Activated CD8-positive, alpha-beta memory T cell treated with anti-CD3 and anti-CD28 coated beads, Interleukin-2, amount 50 U/mL, for 1 hour (primary cell): ENCODE results near the gene EML1.

Experiments used
- DNase-seq: peaks from one replicate; pipeline ENCODE4 v3.0.0-alpha.2; 2020; ENCODE audit errors: extremely low read depth

The EML1 gene

DNA sequence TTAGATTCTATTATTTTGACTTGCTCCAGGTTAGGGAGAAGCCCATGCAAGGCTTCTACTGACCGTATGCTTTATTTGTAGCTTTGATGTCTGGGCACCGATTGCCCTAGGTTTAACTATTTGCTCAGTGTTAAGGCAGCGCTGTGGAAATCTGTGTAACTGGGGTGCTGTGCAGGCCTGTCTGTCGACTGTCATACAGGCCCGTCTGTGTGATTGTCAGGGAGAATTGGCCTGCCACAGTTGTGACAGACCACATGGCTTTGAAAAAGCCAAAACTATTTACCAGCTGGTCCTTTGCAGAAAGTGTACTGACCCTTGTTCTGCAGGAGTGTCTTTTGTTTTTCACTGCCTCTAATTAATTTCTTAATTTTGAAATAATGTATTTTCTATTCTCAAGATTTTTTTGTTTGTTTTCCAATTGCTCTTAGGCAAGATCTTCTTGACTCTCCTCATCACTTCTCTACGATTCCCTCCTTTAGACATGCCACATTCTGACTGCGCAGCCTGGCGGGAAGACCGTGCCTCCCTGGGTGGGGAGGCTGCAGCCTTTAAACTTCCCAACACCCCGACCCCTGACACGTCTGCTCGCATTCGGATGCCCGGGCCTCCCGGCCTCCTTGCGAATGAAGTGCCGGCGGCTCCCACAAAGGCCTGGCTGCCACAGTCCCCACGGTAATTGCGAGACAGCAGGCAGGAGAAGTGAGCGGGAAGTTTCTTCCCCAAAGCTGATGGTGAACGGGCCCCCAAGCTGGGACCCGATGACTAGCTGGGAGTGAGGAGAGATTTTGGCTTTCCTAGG is 173.0 kb downstream of the EML1 start:
- DNase-seq: no peak

DNA sequence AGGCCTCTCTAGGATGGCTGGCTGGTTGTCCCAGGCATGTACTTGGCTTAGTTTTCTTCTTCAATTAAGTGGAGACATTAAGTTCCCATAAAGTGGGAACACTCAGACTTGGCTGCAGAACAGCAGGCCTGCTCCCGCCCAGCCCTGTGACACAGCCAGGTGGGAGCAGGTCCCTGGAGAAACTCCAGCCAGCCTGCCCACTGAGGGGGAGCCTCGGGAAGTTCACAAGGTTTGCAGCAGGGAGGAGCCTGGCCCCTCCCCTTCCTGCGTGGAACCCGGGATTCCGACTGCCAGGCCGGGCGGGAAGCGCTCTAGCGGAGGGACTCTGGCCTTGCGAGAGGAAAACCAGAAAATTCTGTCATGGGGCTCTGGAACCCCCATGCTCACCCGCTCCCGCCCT is 173.7 kb downstream of the EML1 start:
- no peak for DNase-seq

DNA sequence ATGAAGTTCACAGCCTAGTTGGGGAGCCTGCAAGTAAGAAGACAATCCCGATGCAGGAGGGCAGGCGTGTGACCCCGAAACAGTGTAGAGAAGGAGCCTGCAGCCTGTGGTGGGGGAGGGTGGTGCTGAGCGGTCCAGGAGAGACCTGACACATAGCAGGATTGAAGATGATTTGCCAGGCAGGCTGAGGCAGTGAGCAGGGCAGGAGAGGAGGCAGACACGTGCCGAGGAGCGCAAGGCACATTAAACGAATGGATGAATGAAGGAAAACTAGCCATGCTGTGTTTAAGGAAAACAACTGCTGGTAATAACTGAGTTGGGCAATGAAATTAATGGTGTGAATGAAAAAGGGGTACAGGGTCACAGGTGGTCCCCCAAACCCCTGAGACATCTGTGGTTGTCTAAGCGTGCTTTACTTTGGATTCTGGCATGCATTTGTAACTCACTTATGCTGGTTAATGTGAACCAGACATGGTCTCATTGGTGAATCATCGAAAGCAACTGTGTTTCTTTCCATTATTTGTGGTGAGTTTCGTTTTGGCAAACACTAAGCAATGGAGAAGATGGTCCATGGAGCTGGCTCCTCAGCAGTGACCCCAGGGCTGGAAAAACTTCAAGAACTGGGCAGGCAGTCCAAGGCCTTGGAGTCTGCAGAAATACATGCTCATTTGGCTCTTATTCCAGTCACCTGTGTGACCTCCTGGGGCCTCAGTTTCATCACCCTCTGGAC is 175.1 kb downstream of the EML1 start:
- DNase-seq: no peak

DNA sequence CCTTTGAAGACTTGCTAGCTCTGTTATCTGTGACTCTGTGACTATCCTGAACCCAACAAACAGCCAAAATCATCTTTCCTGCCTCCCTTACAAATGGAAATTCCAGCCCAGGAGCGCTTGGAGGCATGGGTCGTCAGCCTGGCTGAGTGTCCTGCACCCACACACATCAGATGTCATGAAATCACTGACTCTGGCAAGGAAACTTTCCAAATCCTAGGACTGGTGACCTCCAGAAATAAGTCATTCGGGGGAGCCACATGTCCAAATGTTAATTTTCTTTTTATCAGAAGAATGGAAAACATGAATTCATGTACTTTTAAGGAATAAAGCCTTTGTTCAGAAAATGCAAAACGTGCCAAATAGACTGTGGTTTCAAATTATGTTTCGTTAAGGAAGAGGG is 175.7 kb downstream of the EML1 start:
- DNase-seq: no peak

DNA sequence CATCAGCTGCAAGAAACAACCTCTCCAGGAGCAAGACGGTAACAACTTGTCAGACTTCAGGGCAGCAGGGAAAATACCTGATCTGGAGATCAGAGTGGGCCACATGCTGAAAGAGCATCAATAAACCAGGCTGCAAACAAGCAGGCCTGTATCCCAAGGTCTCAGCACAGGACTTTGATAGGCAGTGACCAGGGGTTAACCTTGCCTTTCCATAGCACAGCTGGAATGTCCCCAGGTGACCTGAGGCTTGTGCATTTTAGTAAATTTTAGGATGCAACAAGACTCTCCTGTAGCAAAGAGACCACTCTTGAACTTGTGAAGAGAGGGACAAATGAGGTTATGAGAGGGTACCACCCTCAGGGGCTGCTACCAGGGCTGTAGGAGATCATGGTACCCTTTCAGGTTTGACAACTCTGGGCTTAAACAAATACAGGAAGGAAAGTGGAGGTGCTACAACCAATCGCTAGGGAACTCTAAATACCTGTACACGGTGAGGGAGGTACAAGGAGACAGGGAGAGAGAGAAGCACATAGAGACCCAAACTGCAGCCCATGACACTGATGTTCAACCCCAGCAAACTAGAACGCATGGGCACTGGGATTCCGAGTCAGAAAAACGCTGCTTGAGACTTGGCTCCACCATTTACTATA is 176.6 kb downstream of the EML1 start:
- DNase-seq: no peak

DNA sequence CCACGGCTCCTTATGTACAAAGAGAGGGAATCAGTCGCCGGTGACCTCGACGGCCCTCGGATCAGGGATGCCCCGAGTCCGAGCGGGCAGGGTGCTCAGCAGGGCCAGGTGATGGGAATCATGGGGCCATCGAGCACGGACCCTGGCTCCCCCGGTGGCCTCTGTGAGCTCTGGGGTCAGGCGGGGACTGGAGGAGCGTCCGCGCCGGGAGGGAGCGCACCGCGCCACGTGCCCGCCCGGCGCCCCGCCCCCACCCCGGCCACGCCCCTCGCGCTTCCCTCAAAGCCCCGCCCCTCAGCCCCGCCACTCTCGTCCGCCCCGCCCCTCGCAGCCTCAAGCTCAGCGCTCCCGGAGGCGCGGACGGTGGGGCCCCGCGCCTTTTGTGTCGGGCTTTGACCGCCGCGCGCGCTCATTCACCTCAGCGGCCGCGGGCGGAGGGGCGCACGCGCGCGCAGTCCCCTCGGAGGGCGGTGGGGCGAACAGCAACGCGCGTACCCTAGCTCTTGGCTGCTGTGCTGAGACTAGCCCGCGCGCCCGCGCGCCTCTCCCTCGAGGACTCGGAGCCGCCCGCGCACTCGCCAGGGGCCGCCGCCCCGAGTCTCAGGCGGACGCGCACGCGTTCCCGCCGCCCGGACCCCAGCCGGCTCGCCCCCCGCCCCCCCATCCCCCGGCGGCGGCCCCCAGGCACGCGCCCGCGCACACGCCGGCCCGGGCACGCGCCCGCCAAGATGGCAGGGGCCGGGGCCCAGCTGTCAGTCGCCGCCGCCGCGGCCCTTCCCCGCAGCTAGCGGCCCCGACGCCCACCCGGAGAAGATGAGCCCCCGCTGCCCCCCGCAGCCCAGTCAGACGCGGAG is 178.1 kb downstream of the EML1 start:
- DNase-seq: peak; percentile 53

DNA sequence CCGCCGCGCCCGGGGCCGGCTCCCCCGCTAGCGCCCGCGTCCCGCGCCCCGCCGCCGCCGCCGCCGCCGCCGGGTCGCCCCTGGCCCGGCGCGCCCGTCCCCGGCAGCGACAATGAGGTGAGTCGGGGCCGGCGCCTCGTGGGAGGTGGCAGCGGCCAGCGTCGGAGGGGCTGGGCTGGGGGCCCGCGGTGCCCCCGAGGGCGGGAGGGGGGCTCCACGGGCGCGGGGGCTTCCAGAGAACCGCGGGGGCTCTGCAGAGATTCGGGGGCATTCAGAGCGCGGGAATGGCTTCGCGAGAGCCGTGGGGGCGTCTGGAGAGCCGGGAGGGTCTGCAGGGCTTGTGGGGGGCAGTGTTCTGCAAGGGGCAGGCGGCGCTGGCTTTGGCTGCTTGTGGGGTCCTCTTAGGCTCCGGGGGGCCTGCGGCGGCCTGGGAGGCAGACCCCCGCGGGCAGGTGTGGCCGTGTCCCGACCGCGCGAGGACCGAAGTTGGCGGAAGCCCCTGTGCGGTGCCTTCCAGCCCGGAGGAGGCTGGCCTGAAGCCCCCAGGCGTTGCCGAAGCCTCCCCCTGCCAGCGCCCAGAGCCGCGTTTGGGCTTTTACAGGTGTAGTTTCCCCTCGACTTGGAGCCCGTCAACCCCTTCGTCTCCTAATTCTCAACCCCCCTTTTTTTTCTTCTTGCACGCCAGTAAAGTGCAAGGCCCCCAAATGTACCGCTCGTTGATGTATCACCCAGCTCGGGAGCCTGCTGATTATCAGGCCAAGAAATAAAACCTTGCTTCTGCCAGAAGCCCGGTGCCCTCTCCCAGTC is 178.9 kb downstream of the EML1 start:
- no peak for DNase-seq

DNA sequence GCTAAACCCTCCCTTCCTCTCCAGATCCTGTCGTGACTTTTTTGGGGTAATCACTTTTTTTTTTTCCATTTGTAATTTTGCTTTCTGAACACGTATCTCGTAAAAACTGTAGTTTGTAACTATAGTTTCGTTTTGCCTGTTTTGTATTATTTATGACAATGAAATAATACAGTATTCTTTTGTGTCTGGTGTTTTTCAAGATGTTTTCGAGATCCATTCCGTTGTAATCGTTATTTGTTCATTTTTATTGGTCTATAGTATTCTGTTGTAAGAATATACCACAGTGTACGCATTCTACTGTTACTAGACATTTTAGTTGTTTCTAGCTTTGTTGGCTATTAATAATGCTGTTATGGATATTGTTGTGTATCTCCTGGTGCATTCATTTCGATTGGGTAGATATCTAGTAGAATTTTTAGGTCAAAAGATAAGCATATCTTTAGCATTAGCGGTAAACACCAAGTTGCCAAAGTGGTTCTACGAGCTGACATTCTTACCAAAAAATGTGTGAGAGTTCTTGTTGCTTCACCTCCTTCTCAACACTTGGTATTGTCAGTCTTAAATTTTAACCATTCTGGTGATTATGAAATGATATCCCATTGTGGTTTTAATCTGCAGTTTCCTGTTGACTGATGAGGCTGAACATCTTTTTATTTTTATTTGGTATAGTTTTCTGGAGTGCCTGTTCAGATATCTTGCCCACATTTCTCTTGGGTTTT is 179.7 kb downstream of the EML1 start:
- no peak for DNase-seq

DNA sequence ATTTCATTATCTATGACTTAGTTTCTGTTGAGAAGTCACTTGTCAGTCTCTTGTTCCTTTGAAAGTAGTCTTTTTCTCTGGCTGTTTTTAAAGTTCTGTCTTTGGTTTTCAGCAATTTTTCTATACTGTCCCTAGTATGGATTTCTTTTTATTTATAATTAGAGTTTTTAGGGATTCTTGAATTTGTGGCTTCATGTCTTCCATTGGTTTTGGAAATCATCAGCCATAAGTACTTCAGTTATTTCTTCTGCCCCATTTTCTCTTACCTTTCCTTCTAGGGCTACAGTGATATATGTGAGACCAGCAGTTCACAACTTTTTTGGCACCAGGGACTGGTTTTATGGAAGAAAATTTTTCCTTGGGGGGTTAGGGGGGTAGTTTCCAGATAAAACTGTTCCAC is 182.0 kb downstream of the EML1 start:
- DNase-seq: no peak

DNA sequence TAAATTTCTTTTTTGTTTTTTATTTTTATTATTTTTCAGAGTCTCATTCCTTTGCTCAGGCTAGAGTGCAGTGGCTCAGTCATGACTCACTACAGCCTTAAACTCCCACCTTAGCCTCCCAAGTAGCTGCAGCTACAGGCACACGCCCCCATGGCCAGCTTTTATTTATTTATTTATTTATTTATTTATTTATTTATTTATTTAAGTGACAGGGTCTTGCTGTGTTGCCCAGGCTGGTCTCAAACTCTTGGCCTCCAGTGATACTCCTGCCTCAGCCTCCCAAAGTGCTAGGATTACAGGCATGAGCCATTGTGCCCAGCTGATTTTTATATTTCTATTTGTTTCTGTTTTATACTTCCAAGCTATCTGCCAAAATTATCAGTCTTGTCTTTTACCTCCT is 182.8 kb downstream of the EML1 start:
- no peak for DNase-seq

DNA sequence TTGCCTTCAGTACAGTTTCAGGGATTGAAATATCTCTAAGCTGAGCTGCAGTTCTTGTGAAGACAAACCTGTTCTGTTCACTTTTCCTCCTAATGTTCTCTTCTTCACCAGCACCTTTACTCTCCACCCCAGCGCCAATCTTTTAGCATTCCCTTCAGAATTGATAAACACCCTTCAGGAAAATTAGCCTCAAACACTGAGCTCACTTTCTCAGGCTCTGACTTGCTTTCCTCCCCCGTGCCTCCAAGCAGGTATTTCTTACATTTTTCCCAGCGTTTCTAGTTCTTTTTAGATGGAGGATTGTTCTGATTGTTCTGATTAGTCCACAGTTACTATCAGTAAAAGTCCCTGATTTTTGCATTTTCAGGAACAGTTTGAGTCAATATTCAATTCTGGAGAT is 183.5 kb downstream of the EML1 start:
- no peak for DNase-seq

DNA sequence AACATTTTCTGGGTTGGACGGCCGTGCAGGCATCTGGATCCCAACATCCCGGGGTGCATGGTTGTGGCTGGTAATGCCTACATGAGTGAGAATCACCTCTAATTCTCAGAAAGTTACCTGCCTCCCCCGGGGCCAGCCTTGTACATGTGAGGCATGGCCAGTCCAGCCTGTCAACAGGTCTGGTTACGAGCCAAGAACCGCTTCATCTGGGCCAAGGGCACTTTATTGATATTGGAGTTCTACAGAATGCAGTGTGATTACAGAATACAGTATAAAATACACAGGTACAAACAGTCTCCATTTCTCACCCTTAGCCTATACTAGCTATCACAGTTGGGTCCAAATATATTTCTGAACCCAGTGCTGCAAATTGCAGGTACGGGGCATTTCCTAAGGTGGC is 187.1 kb downstream of the EML1 start:
- no peak for DNase-seq

DNA sequence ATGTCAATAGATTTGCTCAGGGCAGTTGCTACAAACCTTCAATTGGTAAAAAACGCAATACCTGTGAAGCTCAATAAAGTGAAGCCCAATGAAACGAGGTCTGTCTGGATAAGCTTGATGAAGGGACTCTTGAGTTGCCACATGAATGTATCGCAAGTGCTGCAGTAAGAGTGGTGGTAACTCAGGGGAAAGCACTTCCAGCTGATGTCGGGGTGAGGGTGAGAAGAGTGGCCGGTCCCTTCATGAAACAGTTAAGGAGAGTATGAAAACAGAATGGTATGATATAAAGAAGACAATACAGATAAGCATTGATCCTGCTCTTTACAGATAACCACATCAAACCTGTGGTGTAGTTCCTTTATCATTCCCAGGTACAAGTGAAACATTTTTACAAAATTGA is 188.6 kb downstream of the EML1 start:
- DNase-seq: no peak

DNA sequence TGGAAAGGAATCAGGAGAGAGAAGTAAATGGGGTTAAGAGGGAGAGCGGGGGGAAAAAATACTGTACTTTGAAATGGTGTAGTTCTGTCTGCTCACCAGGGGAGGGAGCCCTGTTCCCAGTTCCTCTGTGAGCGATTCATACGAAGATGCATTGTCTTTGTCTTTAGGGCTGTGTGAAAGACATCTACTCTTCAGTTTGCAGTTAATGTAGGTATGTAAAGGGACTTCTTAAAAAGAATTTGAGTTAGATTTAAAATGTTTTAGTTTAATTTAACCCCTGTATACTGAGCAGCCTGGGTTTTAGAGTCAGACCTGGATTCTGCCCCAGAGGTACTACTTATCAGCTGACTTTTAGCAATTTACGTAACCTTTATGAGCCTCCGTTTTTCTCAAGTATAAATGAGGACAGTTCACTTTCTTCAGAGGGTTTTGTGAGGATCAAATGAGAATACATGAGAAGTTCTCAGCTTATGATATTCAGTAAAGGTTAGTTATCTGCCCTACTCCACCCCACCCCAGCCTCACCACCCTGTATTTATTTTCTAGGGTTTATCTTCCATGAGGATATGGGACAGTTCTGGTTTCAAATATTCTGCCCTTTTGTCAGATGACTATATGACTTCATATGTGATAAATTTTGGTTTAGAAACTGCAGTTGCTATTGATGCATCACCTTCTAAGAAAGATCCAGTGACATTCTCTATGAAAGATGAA is 189.5 kb downstream of the EML1 start:
- peak; percentile 25 for DNase-seq

DNA sequence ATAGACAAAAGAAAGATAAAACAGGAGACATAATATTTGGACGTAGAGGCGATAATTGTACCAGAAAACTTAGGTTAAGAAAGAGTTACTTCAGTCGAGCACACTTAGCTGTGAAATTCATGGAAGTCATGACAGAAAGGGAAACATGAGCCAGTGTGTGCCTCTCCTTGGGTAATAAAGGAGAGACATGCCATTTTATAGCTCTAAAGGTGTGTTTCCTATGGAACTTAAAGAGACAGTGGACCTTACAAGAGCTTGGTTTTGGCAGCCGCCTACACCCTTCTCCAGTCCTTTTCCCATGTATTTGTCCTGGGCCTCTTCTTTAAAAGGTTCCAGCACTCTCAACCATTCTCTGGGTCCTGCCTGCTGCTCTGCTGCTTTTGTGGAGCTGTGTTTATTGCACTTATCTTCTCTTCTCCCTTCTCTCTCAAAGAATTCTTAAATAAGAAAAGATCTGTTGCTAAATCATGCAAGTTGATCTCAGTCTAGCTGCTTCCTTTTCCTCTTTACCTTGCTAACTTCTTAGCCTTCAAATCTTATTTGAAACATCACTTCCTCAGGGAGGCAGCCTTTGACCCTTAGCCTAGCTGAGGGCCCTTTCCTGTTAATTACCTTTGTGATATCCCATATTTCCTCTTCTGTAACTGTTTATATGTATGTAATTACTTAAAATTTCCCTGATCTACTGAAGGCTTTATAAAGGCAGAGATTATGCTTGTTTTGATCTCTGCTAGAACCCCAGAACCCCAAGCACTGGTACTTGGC is 190.2 kb downstream of the EML1 start:
- no peak for DNase-seq

DNA sequence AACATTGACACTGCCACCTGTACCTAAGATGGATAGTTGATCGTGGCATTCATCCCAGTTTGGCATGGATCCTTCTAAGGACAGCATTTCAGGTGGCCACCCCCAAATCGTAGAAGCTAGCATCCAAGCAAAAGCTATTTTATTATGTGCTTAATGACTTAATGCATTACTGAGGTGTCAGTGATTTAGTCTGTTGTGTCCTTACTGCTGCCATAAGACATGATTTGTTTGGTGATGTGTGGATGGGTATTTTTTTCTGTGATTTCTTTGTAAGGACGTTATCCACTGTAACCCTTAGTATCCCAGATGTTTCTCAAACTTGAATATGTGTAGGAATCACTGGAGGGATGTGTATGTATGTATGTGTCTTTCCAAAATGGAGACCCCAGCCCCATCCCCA is 190.8 kb downstream of the EML1 start:
- DNase-seq: no peak

DNA sequence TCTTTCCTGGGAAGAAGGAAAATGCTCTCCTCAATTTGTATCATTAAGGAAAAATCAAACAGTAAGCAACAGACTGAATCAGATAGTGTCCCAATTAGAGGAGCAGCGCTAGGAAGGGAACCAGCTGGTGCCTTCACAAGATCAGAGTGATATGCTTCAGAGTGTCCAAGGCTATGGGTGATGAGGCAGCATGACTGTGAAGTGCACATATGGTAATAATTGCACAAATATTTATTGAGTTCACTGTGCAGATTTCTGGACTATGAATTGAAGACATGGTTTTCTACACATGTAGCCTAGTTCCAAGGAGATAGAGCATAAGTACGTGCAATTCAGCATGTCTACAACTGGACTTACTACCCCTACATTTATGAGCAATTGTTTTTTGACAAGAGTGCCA is 193.2 kb downstream of the EML1 start:
- DNase-seq: no peak

DNA sequence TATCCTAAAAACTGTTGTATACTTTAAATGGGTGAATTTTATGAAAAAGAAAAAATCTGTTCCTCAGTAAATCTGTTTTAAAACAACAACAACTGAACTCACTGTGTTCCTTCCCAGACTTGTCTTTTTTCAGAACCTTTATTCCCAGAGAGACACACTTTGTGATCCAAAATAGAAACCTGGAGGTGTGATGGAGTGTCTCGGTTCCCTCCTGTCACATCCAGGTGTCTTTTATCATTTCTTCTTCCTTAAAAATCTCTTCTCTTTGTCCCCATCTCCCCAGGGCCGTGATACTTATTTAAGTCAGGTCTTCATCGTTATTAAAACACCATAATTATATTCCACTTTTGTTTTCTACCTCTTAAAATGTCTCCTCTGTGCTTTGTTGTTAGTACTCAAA is 195.8 kb downstream of the EML1 start:
- no peak for DNase-seq
